ENCODE measurements around the gene TEN1.

- TF ChIP-seq CTCF (IDR thresholded peaks at IDR 0.05; ENCODE audit: insufficient read depth, low read length) (no peak), POLR2AphosphoS5 (IDR thresholded peaks at IDR 0.05; ENCODE audit: low read depth) (no peak), GABPA (IDR thresholded peaks at IDR 0.05; ENCODE audit: low read depth) (no peak)
Observed at GRCh38 chr17:76024353-76024752, 45.3 kb downstream of the TEN1 start.
